Umbilical cord (tissue), 2 donors: ENCODE results near the gene REG4. TPM values are rescaled to one million over a fixed set of nuclear protein-coding genes. Genes with fewer than 3 reads are reported as not detected.
"Not testable (repeated sequence)": the region's sequence is repeated elsewhere in the genome, so short reads cannot be mapped to it uniquely, and the experiment has no call there.

Experiments used
- DNase-seq: peaks from one replicate; pipeline ENCODE4 v3.0.0-alpha.2; 2015; ENCODE audit warnings: low spot score
- total RNA-seq: library from RNA; depleted of rRNA; stranded (reverse); fragments of >200 nt; gene quantifications from one replicate; pipeline ENCODE4 v1.2.3, GENCODE V29; 2014; ENCODE audit warnings: low replicate concordance; ENCODE audit not compliant: insufficient read depth

REG4 gene
- total RNA-seq, 1 donor from 2014 or later, result 0.48 TPM

DNA sequence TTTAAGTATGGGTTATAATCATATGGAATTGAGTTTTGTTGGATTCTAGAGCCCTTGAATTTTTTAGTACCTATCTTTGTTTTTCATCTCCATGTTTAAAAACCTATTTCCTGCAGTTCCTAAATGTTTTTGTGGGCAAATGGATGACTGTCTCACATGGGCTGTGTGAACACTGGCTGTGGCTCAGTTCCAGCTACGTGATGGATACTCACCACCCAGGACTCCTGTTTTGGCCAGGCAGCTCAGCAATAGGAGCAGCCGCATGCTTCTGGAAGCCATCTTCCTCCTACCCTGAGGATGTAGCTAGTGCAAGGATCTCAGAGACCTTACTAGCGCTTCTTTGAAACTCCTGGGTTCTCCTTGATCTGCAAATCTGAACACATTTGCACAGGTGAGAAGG lies 2.8 kb downstream of the REG4 start:
- DNase-seq, result no peak

DNA sequence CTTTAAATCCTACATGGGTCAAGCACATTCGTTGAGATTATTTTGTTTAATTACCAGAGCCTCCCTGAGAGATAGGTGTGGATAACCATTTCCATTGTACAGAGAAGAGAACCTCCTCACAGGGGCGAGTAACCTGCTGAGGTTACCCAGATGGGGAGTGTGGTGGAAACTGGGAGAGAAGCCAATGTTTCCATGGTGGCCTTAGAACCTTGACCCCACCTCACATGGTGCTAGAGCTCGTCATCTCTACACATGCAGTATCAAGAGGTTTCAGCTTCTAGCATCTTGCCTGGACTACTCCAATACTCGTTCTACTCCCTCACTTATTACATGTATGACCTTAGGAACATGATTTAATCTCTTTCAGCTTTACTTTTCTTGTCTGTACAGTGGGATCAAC lies 4.8 kb downstream of the REG4 start:
- DNase-seq, result no peak

DNA sequence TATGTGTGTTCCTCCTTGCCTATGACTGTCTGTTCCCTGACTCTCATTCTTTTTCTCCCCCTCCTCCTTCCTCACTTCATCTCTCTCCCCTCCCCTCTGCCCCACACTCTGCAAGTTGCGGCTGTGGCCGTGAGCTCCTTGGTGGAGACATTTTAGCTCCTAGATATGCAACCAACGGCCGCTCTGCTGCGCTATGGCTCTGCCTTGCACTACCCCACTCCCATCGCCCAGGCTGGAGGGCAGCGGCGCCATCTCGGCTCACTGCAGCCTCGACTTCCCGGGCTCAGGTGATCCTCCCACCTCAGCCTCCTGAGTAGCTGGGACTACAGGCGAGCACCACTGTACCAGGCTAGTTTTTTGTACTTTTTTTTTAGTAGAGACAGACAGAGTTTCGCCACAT lies 5.5 kb downstream of the REG4 start:
- no peak for DNase-seq

DNA sequence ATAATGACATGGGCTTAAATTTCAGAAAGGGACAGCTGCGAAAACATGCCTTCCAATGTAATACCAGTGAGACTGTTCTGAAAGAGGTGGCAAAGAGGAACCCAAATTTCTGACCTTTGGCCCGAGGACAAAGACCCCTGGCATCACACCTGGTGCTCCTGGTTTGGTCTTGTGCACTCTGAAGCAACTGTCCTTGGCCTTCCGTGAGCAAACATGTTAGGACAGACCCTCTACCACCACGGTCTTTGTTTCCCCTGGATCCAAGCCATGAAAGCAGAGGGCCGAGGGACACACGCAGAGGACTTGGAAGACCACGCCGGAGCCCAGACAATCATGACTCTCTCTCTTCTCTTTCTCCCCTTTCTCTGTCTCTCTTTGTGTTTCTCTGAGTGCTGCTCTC lies 6.0 kb downstream of the REG4 start:
- no peak for DNase-seq

DNA sequence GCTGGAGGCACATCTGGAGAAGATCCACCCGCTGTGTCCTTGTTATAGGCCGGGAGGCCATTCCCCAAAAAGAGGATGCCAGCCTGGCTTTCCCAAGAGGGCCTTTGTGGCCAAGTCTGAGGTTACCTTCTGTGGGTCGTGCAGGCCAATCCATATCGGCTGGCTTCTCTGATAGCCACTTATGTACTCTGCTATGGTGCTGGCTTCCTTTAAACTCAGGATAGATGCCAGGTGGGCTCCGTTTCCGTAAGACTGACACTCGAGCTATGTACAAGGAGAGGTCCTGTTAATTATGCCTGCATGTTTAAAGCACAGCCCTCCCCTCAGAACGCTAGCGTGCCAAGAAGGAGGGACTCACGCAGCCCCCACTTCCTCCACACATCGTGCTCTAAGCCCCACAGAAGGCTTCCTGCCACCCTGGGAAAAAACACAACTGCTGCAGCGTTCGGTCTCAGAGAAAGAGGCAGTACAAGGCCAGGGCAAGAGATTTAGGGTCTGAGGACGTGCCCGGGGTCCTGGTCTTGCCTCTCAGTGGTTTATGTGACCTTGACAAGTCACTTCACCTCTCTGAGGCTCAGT lies 11.6 kb downstream of the REG4 start:
- DNase-seq, result no peak

DNA sequence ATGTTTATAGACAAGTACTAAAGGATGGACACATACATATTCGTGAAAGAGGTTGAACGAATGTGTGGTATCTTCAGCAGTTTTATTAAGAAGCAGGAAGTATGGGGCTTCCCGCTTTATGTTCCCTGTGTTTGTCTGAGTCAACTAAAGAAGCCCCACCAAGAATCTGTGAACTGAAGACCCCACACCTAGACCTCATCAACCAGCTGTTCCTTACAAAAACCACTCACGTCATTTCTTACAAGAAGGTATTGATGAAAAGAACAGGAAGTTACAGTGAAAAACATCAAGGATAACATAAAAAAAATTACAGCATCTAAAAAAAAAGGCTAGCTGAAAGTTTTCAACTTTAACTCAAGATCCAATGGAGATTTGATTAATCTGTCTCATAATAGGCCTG lies 12.3 kb downstream of the REG4 start:
- DNase-seq, result no peak

DNA sequence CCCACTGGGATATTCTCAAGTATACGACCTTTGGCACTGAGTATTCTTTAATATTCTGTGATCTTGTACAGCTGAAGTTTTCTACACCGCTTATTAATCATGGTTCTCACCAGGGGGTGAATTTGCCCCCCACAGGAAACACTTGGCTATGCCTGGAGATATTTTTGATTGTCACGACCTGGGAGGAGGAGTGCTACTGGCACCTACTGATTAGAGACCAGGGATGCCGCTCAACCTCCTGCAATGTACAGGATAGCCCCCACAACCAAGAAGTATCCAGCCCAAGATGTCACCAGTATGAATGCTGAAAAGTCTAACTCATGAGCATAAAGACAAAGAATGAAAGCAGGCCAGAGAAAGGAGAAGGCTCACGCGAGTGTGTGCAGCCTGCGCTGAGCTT lies 13.7 kb downstream of the REG4 start:
- no peak for DNase-seq

DNA sequence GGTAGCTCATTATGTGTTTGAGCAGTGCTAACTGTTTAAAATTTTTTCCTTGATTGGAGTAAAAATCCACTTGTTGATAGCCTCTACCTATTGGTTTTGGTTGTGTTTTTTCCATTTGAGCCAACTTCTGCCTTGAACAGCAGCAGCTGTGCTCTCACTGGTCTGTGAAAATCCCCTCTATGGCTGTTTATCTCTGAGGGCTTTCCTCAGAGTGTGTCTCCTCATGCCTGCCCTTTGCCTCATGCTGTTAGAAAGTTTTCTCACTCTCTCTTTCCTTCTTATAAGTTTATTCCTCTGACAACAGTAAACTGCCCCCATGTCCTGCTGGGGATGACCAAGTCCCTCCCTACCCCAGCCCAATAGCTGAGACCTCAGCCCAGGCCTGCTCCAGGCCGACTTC lies 14.1 kb downstream of the REG4 start:
- DNase-seq, result peak; percentile 40

DNA sequence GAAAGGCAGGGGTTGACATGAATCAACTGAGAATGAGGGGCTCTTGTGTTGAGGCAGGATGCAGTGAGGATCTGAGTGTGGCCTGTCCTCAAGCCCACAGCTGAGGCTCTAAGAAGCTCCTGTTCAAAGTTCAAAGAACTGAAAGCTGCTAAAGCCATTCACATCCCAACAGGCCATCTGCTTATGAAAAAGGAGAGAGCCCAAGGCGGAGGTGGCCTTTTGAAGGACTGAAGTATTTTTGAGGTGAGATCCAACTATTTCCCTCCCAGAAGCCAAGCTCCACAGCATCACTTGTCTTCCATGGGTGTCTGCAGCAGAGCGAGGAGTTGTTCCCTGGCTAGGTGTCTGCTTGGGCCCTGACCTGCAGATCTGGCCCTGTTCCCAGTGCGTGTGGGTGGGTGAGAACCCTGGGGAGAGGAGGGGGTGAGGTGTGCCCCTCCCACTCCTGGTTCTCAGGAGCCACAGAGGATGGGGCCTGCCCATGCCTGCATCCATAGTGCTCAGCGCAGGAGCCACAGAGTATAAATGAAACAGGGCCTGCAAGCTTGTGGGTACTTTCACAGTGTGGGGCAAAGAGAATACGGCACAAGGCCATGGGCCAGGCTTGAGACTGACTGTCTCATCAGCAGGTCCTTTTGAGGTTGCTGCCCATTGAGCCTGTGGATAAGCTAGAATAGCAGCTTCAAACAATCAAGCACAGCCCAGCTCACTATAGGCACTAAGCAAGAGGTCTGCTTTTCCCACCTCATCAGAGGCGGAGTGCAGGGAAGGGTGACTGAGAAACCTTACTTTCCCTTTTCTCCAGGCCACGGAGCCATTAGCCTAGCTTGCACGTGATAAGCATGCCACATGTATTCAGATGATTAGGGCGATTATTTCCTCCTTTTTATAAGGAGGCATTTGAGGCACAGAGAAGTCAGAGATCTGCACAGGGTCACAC lies 15.7 kb downstream of the REG4 start:
- DNase-seq, result no peak

DNA sequence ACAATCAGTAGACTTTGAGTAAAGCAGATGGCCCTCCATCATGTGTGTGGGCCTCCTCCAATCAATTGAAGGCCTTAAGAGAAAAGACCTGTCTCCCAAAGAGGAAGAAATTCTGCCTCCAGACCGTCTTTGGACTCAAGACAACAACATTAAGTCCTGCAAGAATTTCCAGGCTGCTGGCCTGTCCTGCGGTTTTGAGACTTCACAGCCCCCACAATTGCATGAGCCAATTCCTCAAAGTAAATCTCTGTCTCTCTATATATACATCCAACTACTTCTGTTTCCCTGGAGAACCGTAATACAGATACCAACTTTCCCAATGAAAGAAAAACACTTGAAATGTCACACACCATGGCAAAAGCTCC lies 16.4 kb downstream of the REG4 start:
- peak; percentile 75 for DNase-seq

DNA sequence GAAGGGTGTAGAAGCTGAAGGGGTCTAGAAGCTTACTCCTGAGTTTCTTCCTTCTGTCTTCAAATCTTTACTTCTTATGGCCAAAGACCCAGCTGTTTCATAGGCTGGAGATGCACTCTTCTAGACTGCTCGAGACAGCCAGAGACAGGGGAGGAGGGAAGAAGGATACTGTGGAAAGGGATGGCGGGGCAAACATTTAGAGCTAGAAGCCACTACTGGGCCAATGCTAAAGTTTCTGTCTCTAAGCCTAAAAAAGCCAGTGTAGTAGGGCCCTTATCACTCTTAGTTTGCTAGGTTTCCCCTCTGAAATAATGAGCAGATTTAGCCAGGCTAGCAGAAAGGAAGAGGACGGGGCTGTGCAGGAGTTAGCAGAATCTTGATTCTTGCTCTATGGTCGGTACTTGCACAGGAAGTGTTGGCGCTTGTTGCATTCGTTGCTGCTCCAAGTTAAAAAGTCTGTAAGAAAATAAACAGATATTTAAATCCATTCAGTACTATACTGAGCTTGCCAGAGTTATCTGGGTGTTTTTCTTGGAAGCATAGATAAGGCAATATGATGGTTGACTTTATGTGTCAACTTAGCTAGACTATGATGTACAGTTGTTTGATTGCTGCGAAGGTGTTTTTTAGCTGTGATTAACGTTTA lies 16.9 kb downstream of the REG4 start:
- peak; percentile 44 for DNase-seq

DNA sequence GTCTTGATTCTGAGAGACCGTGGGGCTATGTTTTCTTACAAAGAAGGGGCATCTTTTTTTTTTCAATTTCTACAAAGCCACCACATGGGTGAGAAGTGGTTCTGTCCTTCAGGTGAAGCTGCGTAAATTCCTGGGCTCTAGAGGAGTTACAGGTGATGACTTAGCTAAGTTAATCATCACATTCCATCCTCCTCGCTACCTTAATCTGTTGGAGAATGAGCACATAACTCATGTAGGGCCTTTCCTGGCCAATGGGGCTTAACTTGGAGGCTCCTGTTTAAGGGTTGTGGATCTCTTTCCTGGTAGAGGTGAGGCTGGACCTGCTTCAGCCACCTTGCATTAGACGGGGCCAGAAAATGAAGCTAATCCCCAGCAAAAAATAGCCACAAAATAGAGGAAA lies 19.9 kb downstream of the REG4 start:
- no peak for DNase-seq

DNA sequence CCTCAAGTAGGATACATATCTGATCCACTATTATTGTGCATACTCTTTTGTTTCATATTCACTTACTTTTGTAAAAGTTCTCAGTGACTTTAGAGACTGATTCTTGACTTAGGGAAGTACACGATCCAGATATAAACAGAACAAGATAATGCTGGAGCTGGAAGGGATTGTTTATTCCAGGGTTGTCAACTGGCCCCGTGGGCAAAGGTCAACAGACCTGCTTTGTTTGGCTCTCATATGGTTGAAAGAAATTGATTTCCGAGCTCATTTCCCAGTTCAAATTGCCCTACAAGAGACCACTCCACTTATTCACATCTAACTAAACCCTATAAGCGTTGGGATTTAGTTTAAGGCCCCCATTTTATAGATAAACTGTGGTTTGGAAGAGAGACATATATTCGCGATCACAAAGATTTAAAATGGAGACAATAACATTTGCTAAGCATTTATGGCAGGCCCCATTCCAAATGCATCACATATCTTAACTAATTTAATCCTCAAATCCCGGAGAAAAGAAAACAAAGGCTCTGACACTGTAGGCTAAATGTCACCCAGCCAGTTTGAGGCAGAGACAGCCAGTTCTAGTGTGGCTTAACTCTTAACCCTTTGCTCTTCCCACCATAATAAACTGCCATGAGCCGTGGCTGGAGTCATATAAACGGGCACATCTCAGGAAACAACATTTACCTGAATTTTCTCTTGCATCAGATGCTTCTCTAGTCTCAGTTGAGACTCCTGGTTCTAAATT lies 20.6 kb downstream of the REG4 start:
- DNase-seq, result no peak

DNA sequence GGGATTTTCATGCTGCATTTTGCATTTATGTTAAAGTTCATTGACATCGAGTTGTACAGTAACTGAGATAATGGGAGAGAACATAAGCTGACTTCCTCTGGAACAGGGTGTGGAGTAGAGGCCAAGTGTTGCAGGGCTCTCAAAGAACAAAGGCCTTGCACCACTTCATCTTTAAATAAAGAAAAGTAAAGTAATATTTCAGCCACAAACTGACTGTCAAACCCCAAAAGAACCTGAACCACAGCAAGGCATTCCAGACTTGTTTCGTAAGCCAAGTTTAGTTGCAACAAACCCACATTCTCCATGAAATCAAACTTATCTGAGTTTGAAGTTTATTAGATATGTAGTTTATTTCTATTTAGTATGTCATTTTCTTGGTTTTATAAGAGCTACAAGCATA lies 23.5 kb downstream of the REG4 start:
- no peak for DNase-seq

DNA sequence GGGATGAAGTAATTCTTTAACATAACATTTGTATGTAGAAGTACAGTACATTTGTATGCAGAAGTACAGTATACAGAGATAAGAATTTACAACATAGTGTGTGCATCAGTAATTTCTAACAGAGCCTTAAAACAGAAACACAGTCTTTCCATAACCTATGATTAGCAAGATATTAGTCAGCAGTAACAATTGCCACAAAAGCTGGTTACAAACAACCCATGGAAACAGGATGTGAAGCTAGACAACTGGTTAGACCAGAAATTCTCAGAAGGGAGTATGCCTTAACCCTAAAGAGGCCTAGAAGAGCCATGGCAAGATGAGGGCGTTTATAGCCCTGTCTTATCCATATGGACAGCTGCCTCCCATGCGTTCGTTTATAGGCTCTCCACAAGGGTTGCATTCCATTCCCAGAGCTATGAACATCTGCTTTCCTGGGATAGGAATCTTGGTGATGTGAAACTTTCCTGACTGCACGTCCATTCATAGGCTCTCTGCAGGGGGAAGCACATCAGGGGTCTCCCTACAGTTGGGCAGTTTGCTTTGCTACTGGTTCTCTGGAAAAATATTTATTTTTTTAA lies 24.7 kb downstream of the REG4 start:
- DNase-seq, result not testable (repeated sequence)

DNA sequence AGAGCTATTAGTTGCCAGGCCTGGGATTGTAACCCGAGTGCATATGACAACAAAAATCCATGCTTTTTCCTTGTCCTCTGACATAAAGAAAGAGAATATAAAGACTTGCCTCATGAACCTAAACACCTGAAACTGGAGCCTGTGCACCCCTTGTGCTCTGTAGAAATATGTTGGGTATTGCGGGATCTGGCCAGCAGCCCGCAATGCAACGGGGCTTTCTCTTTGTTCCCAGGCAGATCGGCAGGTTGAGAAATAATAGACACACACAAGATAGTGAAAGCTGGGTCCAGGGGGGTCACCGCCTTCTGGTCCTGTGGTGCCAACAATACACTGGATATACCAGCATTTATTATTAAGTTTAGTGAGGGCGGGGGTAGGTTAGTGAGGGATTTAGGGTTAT lies 25.2 kb downstream of the REG4 start:
- DNase-seq, result not testable (repeated sequence)

DNA sequence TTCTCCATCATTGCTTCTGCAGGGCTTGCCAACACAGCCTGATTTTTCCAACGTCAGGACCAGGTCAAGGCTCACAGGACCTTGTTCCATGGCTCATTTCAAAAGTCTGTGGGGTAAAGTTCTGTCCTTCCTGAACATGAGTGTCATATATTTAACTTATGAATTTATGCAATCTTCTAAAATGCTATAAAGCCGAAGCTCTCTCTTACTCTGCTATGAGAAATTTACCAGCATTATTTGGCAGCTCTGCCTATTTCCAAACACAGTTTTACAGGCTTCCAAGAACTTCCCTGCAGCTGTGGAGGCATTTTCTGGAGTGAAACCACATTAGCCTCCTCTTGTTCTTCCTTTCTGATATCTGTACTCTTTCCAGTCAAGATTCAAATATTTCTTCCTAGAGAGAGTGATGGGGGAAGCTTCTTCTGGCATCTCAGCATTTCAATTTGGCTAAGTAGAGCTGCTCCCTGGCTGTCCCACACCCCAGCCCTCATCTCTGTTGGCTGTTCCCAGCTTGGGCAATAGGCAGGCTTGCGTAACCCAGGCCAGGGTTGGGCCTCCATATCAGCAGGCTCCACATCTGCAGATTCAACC lies 27.0 kb downstream of the REG4 start:
- DNase-seq, result peak; percentile 37

DNA sequence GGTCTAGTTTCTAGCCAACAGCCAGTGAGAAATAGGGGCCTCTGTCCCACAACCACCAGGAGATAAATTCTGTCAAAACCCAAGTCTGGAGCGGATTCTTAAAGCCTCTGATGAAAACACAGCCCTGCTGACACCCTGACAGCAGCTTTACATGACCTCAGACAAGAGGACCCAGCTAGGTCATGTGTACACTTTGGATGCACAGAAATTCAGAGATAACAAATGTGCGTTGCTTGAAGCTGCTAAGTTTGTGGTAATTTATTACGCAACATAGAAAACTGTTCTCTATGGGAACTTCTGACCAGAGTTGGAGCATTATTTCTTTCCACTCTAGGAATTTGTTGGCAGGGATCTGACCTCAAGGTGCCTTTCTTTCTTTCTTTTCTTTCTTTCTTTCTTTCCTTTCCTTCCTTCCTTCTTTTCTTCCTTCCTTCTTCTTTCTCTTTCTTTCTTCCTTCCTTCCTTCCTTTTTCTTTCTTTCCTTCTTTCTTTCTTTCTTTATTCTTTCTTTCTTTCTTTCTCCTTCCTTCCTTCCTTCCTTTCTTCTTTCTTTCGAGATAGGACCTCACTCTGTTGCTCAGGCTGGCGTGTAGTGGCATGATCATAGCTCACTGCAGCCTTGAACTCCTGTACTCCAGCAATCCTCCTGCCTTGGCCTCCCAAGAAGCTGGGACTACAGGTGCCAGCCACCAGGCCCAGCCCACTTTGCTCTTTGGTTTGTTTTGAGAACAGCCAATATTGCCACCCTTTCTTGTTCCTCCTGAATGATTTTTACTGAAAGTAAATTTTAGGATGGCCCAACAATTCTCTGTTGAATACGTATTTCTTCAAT lies 27.7 kb downstream of the REG4 start:
- peak; percentile 50 for DNase-seq

DNA sequence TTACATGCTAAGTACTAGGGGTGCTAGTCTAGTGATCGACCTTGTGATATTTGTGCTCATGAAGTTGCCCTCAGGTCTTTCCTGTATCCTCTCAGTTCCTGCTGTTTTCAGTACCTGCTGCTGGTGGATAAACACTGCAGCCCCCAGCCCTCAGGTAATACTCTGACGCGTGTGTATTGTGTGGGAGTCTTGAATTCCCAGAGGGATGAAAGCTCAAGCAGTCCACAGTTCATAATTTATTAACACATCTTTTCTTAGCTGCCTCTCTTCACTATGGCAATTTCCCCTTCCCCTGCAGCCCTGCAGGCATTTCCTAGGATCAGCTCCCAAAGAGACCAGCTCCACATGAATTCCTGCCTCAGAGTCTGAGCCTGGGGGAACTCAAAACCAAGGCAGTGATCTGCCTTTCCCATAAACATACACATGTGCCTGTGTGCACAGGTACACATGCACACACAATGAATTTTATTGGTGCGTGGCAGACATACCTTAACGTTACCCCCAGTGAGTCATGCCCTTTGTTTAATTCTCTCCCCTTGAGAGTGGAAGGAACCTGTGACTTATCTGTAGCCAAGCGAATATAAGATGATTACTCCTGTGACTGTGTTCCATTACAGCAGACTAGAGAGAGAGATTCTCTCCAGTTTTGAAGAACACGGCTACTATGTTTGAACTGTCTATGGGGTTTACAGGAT lies 28.5 kb downstream of the REG4 start:
- DNase-seq, result no peak
